Stimulated activated CD8-positive, alpha-beta memory T cell treated with anti-CD3 and anti-CD28 coated beads, Interleukin-12 subunit alpha, Interleukin-12 subunit beta, amount 100 ng/mL, for 24 hours (primary cell): ENCODE data around the gene EFCAB6.
"Not testable (repeated sequence)": the region's sequence is repeated elsewhere in the genome, so short reads cannot be mapped to it uniquely, and the experiment has no call there.

ENCODE experiments used
- DNase-seq: peaks from one replicate; pipeline ENCODE4 v3.0.0-alpha.2; 2020; ENCODE audit errors: extremely low read depth

Gene EFCAB6

GRCh38 chr22:43720716-43721115 is 91.4 kb downstream of the EFCAB6 start:
- no peak for DNase-seq

GRCh38 chr22:43714104-43714503 is 98.0 kb downstream of the EFCAB6 start:
- no peak for DNase-seq

- DNase-seq = no peak
These were observed 100.4 kb downstream of the EFCAB6 start for GRCh38 chr22:43711681-43712080.

GRCh38 chr22:43707648-43708047 is 104.5 kb downstream of the EFCAB6 start:
- no peak for DNase-seq

- no peak for DNase-seq
These were observed 105.4 kb downstream of the EFCAB6 start for GRCh38 chr22:43706571-43707328.

GRCh38 chr22:43706151-43706550 is 106.0 kb downstream of the EFCAB6 start:
- no peak for DNase-seq

- DNase-seq = no peak
These were observed 108.1 kb downstream of the EFCAB6 start for GRCh38 chr22:43704051-43704450.

GRCh38 chr22:43698403-43698802 is 113.7 kb downstream of the EFCAB6 start:
- no peak for DNase-seq

GRCh38 chr22:43697894-43698293 is 114.2 kb downstream of the EFCAB6 start:
- no peak for DNase-seq

GRCh38 chr22:43693249-43693648 is 118.9 kb downstream of the EFCAB6 start:
- DNase-seq = no peak

- no peak for DNase-seq
These were observed 122.7 kb downstream of the EFCAB6 start for GRCh38 chr22:43689356-43689755.

- DNase-seq = no peak
These were observed 129.3 kb downstream of the EFCAB6 start for GRCh38 chr22:43682851-43683250.

GRCh38 chr22:43681731-43682360 is 130.3 kb downstream of the EFCAB6 start:
- no peak for DNase-seq

- DNase-seq = no peak
These were observed 141.6 kb downstream of the EFCAB6 start for GRCh38 chr22:43670513-43670912.

- DNase-seq = no peak
These were observed 142.9 kb downstream of the EFCAB6 start for GRCh38 chr22:43669190-43669589.

GRCh38 chr22:43667656-43668055 is 144.4 kb downstream of the EFCAB6 start:
- no peak for DNase-seq

- DNase-seq = no peak
These were observed 145.6 kb downstream of the EFCAB6 start for GRCh38 chr22:43666457-43666856.

GRCh38 chr22:43658823-43659222 is 153.3 kb downstream of the EFCAB6 start:
- no peak for DNase-seq

GRCh38 chr22:43656581-43656980 is 155.5 kb downstream of the EFCAB6 start:
- not testable (repeated sequence) for DNase-seq

GRCh38 chr22:43654271-43654670 is 157.8 kb downstream of the EFCAB6 start:
- no peak for DNase-seq

- no peak for DNase-seq
These were observed 159.3 kb downstream of the EFCAB6 start for GRCh38 chr22:43652845-43653244.

GRCh38 chr22:43643387-43643786 is 168.7 kb downstream of the EFCAB6 start:
- no peak for DNase-seq
